COR-L47 (cell line): ENCODE measurements around the gene KLHL24.
"Not testable (repeated sequence)": the region's sequence is repeated elsewhere in the genome, so short reads cannot be mapped to it uniquely, and the experiment has no call there.

ENCODE experiments used
- DNase-seq: peaks from one replicate; lab custom pipeline; 2025; lab: John Stamatoyannopoulos, UW

The KLHL24 gene

GRCh38 chr3:183635431-183636220 lies at the start of gene KLHL24:
TSS of gene KLHL24 (plus strand) at chr3:183635623. CDS start at chr3:183650357, 14,734 bp downstream.
- DNase-seq: peak; percentile 97

GRCh38 chr3:183586477-183586876 lies 48.9 kb upstream of the KLHL24 start:
- DNase-seq: no peak

GRCh38 chr3:183587336-183587735 lies 48.1 kb upstream of the KLHL24 start:
- DNase-seq: no peak

GRCh38 chr3:183590442-183590841 lies 45.0 kb upstream of the KLHL24 start:
- no peak for DNase-seq

- DNase-seq: no peak
These were observed 43.4 kb upstream of the KLHL24 start for GRCh38 chr3:183591881-183592521.

- no peak for DNase-seq
These were observed 42.6 kb upstream of the KLHL24 start for GRCh38 chr3:183592821-183593220.

GRCh38 chr3:183594636-183595035 lies 40.8 kb upstream of the KLHL24 start:
- no peak for DNase-seq

GRCh38 chr3:183597959-183598358 lies 37.5 kb upstream of the KLHL24 start:
- no peak for DNase-seq

GRCh38 chr3:183611326-183611725 lies 24.1 kb upstream of the KLHL24 start:
- DNase-seq: not testable (repeated sequence)

GRCh38 chr3:183613366-183614285 lies 21.8 kb upstream of the KLHL24 start:
- peak; percentile 15 for DNase-seq

- DNase-seq: no peak
These were observed 16.9 kb upstream of the KLHL24 start for GRCh38 chr3:183618542-183618941.

- DNase-seq: no peak
These were observed 16.4 kb upstream of the KLHL24 start for GRCh38 chr3:183619010-183619409.

GRCh38 chr3:183619624-183620251 lies 15.7 kb upstream of the KLHL24 start:
- no peak for DNase-seq

GRCh38 chr3:183620252-183620628 lies 15.2 kb upstream of the KLHL24 start:
- no peak for DNase-seq

GRCh38 chr3:183622473-183622872 lies 12.9 kb upstream of the KLHL24 start:
- not testable (repeated sequence) for DNase-seq

GRCh38 chr3:183626877-183627594 lies 8.4 kb upstream of the KLHL24 start:
- no peak for DNase-seq

GRCh38 chr3:183629546-183630301 lies 5.7 kb upstream of the KLHL24 start:
- DNase-seq: no peak

- no peak for DNase-seq
These were observed 3.7 kb upstream of the KLHL24 start for GRCh38 chr3:183631715-183632114.

- not testable (repeated sequence) for DNase-seq
These were observed 2.7 kb upstream of the KLHL24 start for GRCh38 chr3:183632725-183633124.

- no peak for DNase-seq
These were observed 716 bp upstream of the KLHL24 start for GRCh38 chr3:183634707-183635106.

GRCh38 chr3:183635107-183635430 lies 354 bp upstream of the KLHL24 start:
- peak; percentile 52 for DNase-seq
